ENCODE measurements around the gene DHX58. TPM values are rescaled to one million over a fixed set of nuclear protein-coding genes. Genes with fewer than 3 reads are reported as not detected.

DHX58 gene
- total and polyA plus RNA-seq, 11 donors: 1.8 to 17.3 (median 3.7) TPM

- peak in 1 of 5 donors; percentile 46 for DNase-seq
- no peaks in the 10 kb centered on the region for H3K27me3 ChIP-seq
- intact Hi-C loops (cut with DNase I): no loop called here
- no peaks in the 10 kb centered on the region for H3K9me3 ChIP-seq
- ATAC-seq: no peak
- TF ChIP-seq CTCF (IDR thresholded peaks at IDR 0.05): no peak
- TF ChIP-seq POLR2A (IDR thresholded peaks at IDR 0.05): no peak
- 93 to 96% (median 95%) methylated on average over 16 of the region's 16 CpGs for WGBS, 4 donors
- peaks cover 0 to 59% (median 49%) of the 10 kb centered on the region in 9 donors for H3K36me3 ChIP-seq
- H3K4me1 ChIP-seq: peaks cover 25 to 69% (median 63%) of the 10 kb centered on the region in 12 donors
- H3K4me3 ChIP-seq: no peak overlapping the region
- H3K27ac ChIP-seq: peak overlapping the region; percentile 65 to 91 (median 78)
Measured at GRCh38 chr17:42130310-42130936, 17.9 kb upstream of the DHX58 start.

GRCh38 chr17:42129109-42129837 lies 16.8 kb upstream of the DHX58 start:
- 79 to 86% (median 83%) methylated on average over 6 to 8 of the region's 8 CpGs for WGBS, 4 donors
- DNase-seq (peak in 4 of 5 donors; percentile 47 to 76 (median 68)), ATAC-seq (peak; percentile 68 to 78 (median 70))
- Histone ChIP-seq H3K27ac (peak overlapping the region; percentile 65 to 91 (median 78)), H3K9me3 (no peaks in the 10 kb centered on the region), H3K27me3 (no peaks in the 10 kb centered on the region), H3K36me3 (peaks cover 0 to 68% (median 56%) of the 10 kb centered on the region in 9 donors), H3K4me1 (peaks cover 20 to 58% (median 53%) of the 10 kb centered on the region in 12 donors), H3K4me3 (no peak overlapping the region)
- intact Hi-C loops (cut with DNase I): loop anchor here in 1 of 10 donors (10.0 kb wide), 1 partner anchor 386 kb away; no protein-coding TSS in a partner anchor
- TF ChIP-seq POLR2A (IDR thresholded peaks at IDR 0.05) (peak in 1 of 2 donors; percentile 20), CTCF (IDR thresholded peaks at IDR 0.05) (peak in 1 of 12 donors; percentile 17)

- DNase-seq (no peak), ATAC-seq (no peak)
- Histone ChIP-seq H3K27ac (no peak overlapping the region), H3K4me1 (peaks cover 7 to 42% (median 34%) of the 10 kb centered on the region in 12 donors), H3K9me3 (no peaks in the 10 kb centered on the region), H3K27me3 (no peaks in the 10 kb centered on the region), H3K4me3 (no peak overlapping the region), H3K36me3 (peaks cover 0 to 67% (median 56%) of the 10 kb centered on the region in 9 donors)
- TF ChIP-seq CTCF (IDR thresholded peaks at IDR 0.05) (no peak), POLR2A (IDR thresholded peaks at IDR 0.05) (no peak)
- 84 to 97% (median 91%) methylated on average over 6 of the region's 6 CpGs for WGBS, 4 donors
- intact Hi-C loops (cut with DNase I): loop anchor here in 1 of 10 donors (10.0 kb wide), 1 partner anchor 387 kb away; no protein-coding TSS in a partner anchor
Measured at GRCh38 chr17:42127414-42127813, 14.9 kb upstream of the DHX58 start.

GRCh38 chr17:42126836-42127235 lies 14.3 kb upstream of the DHX58 start:
- TF ChIP-seq CTCF (IDR thresholded peaks at IDR 0.05): no peak
- TF ChIP-seq POLR2A (IDR thresholded peaks at IDR 0.05): no peak
- ATAC-seq: no peak
- no peak for DNase-seq
- intact Hi-C loops (cut with DNase I): loop anchor here in 1 of 10 donors (10.0 kb wide), 1 partner anchor 388 kb away; no protein-coding TSS in a partner anchor
- Histone ChIP-seq H3K9me3 (no peaks in the 10 kb centered on the region), H3K36me3 (peaks cover 0 to 67% (median 56%) of the 10 kb centered on the region in 9 donors), H3K4me1 (peaks cover 7 to 40% (median 31%) of the 10 kb centered on the region in 12 donors), H3K27ac (no peak overlapping the region), H3K27me3 (no peaks in the 10 kb centered on the region), H3K4me3 (no peak overlapping the region)
- WGBS, 4 donors: 77 to 91% (median 83%) methylated on average over 3 of the region's 3 CpGs
